ENCODE measurements around the gene FDCSP.

- no peak for TF ChIP-seq CTCF (conservative IDR thresholded peaks at IDR 0.05 in 1 of 2, IDR thresholded peaks at IDR 0.05 in 1 of 2; ENCODE audit: low read depth in 1 of 2, low read length in 2 of 2)
- TF ChIP-seq EZH2 (IDR thresholded peaks at IDR 0.05; ENCODE audit: low read length, missing control alignments), result no peak
Measured at GRCh38 chr4:70187216-70187615, 38.7 kb upstream of the FDCSP start.
